Smooth muscle cell (in vitro differentiated cells): Measurements from ENCODE around the gene SMC4. TPM values are rescaled to one million over a fixed set of nuclear protein-coding genes. Genes with fewer than 3 reads are reported as not detected.

Experiments used
- DNase-seq: peaks from one replicate; lab custom pipeline; 2025; ENCODE audit not compliant: unreplicated experiment; lab: John Stamatoyannopoulos, UW
- H2AFZ ChIP-seq: fragments of 200-600 bp; sonication (generic); 2 replicates; pipeline ENCODE4 v1.6.0; 2016; ENCODE audit warnings: antibody characterized with exemption, low read depth, mild to moderate bottlenecking
- H3F3A ChIP-seq: fragments of 200-600 bp; sonication (generic); 2 replicates; pipeline ENCODE4 v1.6.0; 2017; ENCODE audit warnings: antibody characterized with exemption, low read depth
- H3K27ac ChIP-seq: fragments of 200-600 bp; sonication (generic); 2 replicates; pipeline ENCODE4 v1.5.1; 2016; ENCODE audit warnings: low read depth, mild to moderate bottlenecking
- H3K27me3 ChIP-seq: fragments of 200-600 bp; sonication (generic); 2 replicates; pipeline ENCODE4 v1.6.1; 2016; ENCODE audit warnings: low read depth, mild to moderate bottlenecking
- H3K36me3 ChIP-seq: fragments of 200-600 bp; sonication (generic); 2 replicates; pipeline ENCODE4 v1.5.1; 2016; ENCODE audit warnings: low read depth
- H3K4me1 ChIP-seq: fragments of 200-600 bp; sonication (generic); 2 replicates; pipeline ENCODE4 v1.5.1; 2016; ENCODE audit warnings: low read depth
- H3K4me2 ChIP-seq: fragments of 200-600 bp; sonication (generic); 2 replicates; pipeline ENCODE4 v1.6.0; 2016; ENCODE audit warnings: mild to moderate bottlenecking
- H3K4me3 ChIP-seq: fragments of 200-600 bp; sonication (generic); 2 replicates; pipeline ENCODE4 v1.5.1; 2016; ENCODE audit warnings: mild to moderate bottlenecking
- H3K79me2 ChIP-seq: fragments of 200-600 bp; sonication (generic); 2 replicates; pipeline ENCODE4 v1.6.0; 2016; ENCODE audit warnings: low read depth, mild to moderate bottlenecking
- H3K9ac ChIP-seq: fragments of 200-600 bp; sonication (generic); 2 replicates; pipeline ENCODE4 v1.6.0; 2016; ENCODE audit warnings: low read depth
- H3K9me3 ChIP-seq: fragments of 200-600 bp; sonication (generic); replicated peaks from 2 replicates; pipeline ENCODE4 v1.5.1; 2016; ENCODE audit warnings: low read depth
- H4K20me1 ChIP-seq: fragments of 200-600 bp; sonication (generic); 2 replicates; pipeline ENCODE4 v1.6.0; 2016; ENCODE audit warnings: low read depth
- WGBS: methylation state at CpG from one replicate; pipeline ENCODE4 v1.1.7; 2016; ENCODE audit warnings: low lambda C conversion rate; 5-methylcytosine and 5-hydroxymethylcytosine counted together
- microRNA counts: library from miRNA; unstranded; fragments of <30 nt; microRNA quantifications from one replicate; lab custom pipeline; 2016
- microRNA-seq: library from miRNA; unstranded; fragments of <30 nt; microRNA quantifications from one replicate; pipeline ENCODE4, GENCODE V29; 2016; ENCODE audit warnings: borderline number of aligned reads
- polyA plus RNA-seq: library from polyadenylated mRNA; unstranded; fragments of >200 nt; fragmentation: Nextera tagmentation; extraction: Ambion mirVana; gene quantifications from 2 replicates; pipeline ENCODE4 v1.2.1, GENCODE V29; 2016
- small RNA-seq: library from RNA; depleted of rRNA; stranded (forward); fragments of <200 nt; gene quantifications from one replicate; pipeline ENCODE3, GENCODE V24; 2014
- total RNA-seq: library from RNA; depleted of rRNA; stranded (reverse); fragments of >200 nt; gene quantifications from 2 replicates; pipeline ENCODE4 v1.2.3, GENCODE V29; 2014
- TF ChIP-seq, protein P1 (sequence below): fragments of 200-600 bp; sonication (generic); IDR thresholded peaks from 2 replicates; pipeline ENCODE4 v1.5.1; 2017; ENCODE audit warnings: borderline replicate concordance, mild to moderate bottlenecking, antibody characterized with exemption; ENCODE audit not compliant: insufficient read depth, poor library complexity, severe bottlenecking

Gene SMC4
- total and polyA plus RNA-seq, 2 experiments from 2014 or later = 55.1 to 122 TPM

DNA sequence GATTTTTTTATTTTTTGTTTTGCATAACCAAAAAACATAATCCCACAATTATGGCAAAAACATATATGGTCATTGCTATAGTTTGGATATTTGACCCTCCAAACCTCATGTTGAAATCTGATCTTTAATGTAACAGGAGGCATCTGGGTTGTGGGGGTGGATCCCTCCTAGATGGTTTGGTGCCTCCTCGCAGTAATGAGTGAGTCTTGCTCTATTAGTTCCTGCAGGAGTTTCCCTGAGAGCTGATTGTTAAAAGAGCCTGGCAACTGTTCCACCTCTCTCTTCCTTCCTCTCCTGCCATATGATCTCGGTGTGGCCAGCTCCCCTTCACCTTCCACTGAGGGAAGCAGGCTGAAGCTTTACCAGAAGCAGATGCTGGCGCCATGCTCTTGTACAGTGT lies 83.3 kb downstream of the SMC4 start:
- TF ChIP-seq, protein P1, sequence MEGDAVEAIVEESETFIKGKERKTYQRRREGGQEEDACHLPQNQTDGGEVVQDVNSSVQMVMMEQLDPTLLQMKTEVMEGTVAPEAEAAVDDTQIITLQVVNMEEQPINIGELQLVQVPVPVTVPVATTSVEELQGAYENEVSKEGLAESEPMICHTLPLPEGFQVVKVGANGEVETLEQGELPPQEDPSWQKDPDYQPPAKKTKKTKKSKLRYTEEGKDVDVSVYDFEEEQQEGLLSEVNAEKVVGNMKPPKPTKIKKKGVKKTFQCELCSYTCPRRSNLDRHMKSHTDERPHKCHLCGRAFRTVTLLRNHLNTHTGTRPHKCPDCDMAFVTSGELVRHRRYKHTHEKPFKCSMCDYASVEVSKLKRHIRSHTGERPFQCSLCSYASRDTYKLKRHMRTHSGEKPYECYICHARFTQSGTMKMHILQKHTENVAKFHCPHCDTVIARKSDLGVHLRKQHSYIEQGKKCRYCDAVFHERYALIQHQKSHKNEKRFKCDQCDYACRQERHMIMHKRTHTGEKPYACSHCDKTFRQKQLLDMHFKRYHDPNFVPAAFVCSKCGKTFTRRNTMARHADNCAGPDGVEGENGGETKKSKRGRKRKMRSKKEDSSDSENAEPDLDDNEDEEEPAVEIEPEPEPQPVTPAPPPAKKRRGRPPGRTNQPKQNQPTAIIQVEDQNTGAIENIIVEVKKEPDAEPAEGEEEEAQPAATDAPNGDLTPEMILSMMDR = no peak
- Histone ChIP-seq H3K9ac (no peak overlapping the region), H4K20me1 (no peaks in the 10 kb centered on the region), H3K27me3 (no peaks in the 10 kb centered on the region), H2AFZ (no peak overlapping the region), H3K27ac (no peak overlapping the region), H3K4me2 (no peak overlapping the region), H3K4me3 (no peak overlapping the region), H3F3A (no peaks in the 10 kb centered on the region), H3K4me1 (no peaks in the 10 kb centered on the region), H3K36me3 (no peaks in the 10 kb centered on the region), H3K9me3 (no peaks in the 10 kb centered on the region), H3K79me2 (no peaks in the 10 kb centered on the region)
- DNase-seq = no peak
- 86% methylated on average over 3 of the region's 3 CpGs for WGBS

MicroRNAs within 50 kb of the gene (microRNA counts, 767-probe panel; counts per million panel counts)
- microRNA hsa-miR-15b-5p (lab: Ali Mortazavi, UCI) = 9,213 counts per million, percentile 73 among the panel's probes with 10 or more counts

Small RNA genes lying within 50 kb of the gene (microRNA-seq; reads per million reads assigned to microRNA genes)
- gene MIR15B (948 reads per million, percentile 80 among the genes with 10 or more reads in this experiment), gene MIR16-2 (91.8 reads per million, percentile 55 among the genes with 10 or more reads in this experiment)

Small RNA genes lying within 50 kb of the gene (small RNA-seq; reads per million reads assigned to genes)
- gene MIR15B = 4.8 reads per million, percentile 62 among the genes with 10 or more reads in this experiment
- 1.6 reads per million, percentile 40 among the genes with 10 or more reads in this experiment for gene MIR16-2
- not detected for gene RNU7-136P

Other genes starting within 250 kb of the SMC4 start
- 10.2 and 11.7 TPM in 2 replicates for gene C3orf80, start 174.2 kb upstream of the SMC4 start, total RNA-seq
- gene C3orf80, start 174.2 kb upstream of the SMC4 start, polyA plus RNA-seq = 14.9 and 17.5 TPM in 2 replicates
- 43.5 and 61.5 TPM in 2 replicates for gene IFT80, start 425 bp upstream of the SMC4 start, total RNA-seq
- gene IFT80, start 425 bp upstream of the SMC4 start, polyA plus RNA-seq = 7.9 and 8.3 TPM in 2 replicates
- gene TRIM59, start 50.1 kb downstream of the SMC4 start, total RNA-seq = 12.9 and 19.0 TPM in 2 replicates
- 6.6 and 8.9 TPM in 2 replicates for gene TRIM59, start 50.1 kb downstream of the SMC4 start, polyA plus RNA-seq
- gene KPNA4, start 165.9 kb downstream of the SMC4 start, total RNA-seq = 34.1 and 36.1 TPM in 2 replicates
- 10.9 and 12.4 TPM in 2 replicates for gene KPNA4, start 165.9 kb downstream of the SMC4 start, polyA plus RNA-seq